HAP-1 (cell line): Measurements from ENCODE around the gene GBX1.

Experiments
- DNase-seq, 2 experiments: peaks; one replicate each; pipeline ENCODE4 v3.0.0-alpha.2; 2016 to 2020; ENCODE audit warnings: low spot score in 2 of 2
- H3K27me3 ChIP-seq: fragments of 250-450 bp; sonication (Bioruptor Pico); 2 replicates; pipeline ENCODE4 v1.5.1; 2020; ENCODE audit warnings: low read depth, mild to moderate bottlenecking, moderate library complexity
- H3K36me3 ChIP-seq: fragments of 250-450 bp; sonication (Bioruptor Pico); replicated peaks from 2 replicates; pipeline ENCODE4 v1.5.1; 2020; ENCODE audit warnings: mild to moderate bottlenecking
- H3K4me1 ChIP-seq: fragments of 250-450 bp; sonication (Bioruptor Pico); 2 replicates; pipeline ENCODE4 v1.5.1; 2020; ENCODE audit warnings: mild to moderate bottlenecking
- H3K4me3 ChIP-seq: fragments of 250-450 bp; sonication (Bioruptor Pico); 2 replicates; pipeline ENCODE4 v1.5.1; 2020; ENCODE audit warnings: mild to moderate bottlenecking, moderate library complexity
- H3K9me3 ChIP-seq: fragments of 250-450 bp; sonication (Bioruptor Pico); 2 replicates; pipeline ENCODE4 v1.5.1; 2020; ENCODE audit warnings: mild to moderate bottlenecking, moderate library complexity
- in situ Hi-C: fragments of 300-500 bp; cut with MboI; formaldehyde crosslinking; loops from 3 replicates; pipeline ENCODE4 v1.14.3; 2020; ENCODE audit warnings: low sequenced_read_pairs, inconsistent platforms, mixed read lengths

Gene GBX1

DNA sequence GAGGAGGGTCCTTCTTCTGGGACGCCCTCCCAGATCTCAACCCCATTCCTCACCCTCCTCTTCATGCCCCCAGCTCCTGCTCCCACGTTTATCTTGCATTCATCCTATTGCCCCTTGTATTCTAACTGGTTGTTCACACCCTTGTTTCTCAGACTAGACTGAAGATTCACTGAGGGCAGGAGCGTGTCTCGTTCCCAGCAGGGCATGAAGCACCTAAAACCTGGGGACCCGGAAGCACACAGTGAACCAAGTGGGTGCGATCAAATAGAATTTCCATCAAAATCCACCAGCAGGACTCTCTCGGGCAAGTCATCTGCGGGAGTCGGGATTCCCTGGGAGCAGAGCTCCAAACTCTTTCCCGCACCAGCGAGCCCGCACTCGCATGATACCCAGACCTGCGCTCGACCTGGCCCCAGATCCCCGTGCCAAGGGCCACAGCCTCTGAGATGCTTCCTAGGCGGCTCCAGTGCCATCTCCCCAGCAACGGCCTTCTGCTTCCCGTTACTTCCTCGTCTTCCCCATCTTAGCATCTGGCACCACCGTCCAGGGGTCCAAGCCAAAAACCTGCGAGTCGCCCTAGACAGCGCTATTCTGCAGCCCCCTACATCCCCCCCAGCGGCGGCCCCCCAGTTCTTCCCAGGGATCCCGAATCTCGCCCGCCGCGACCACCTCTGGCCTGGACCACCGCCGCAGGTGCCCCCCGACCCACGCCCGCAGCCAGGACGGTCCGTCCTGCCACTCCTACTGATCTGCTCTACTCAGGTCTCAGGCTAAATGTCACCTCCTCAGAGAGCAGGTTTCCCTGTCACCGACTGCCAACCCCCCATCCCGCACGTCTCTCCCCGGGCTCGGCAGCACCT is 6.1 kb upstream of the GBX1 start:
- in situ Hi-C loops = no loop called here
- Histone ChIP-seq H3K36me3 (no peaks in the 10 kb centered on the region), H3K27me3 (peaks cover 12% of the 10 kb centered on the region), H3K4me1 (no peaks in the 10 kb centered on the region), H3K4me3 (no peak overlapping the region), H3K9me3 (no peaks in the 10 kb centered on the region)
- no peak for DNase-seq

DNA sequence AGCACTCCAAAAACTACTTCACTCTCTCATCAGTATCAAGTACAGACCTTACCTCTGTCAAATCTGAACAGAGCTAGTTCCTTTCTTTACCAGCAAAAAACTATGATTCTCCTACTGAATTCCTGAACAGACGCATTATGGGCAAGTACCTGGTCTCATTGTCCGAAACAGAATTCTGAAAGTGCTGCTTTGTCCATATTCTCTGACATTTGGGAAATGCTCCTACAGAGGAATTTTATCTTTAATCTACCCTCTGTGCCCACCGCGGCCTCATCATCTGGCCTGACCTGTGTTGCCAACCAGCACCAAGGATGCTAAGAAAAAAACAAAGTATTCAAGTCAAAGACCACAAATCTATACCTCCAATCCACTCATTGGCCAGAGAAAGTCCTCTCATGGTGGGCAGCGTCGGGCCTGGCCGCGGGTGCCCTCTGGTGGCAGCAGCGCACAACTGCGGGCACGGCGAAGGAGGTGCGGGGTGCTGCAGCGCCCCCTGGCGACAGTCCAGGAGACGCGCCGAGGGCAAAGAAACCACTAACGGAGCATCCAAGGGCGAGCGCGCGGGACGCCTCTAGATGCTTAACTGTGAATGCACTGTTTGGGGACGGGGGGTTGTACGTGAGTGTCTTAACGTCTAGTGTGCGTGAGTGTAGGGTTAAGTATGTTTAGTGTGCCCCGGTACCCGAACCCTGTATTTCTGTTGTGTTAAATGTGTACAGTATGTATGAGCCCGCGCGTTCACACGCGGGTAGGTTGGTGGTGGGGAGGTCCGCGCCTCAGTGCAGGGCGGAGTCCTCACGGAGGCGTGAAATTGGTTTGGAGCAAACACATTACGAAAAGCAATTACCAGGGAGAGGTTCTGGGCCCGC is 5.0 kb upstream of the GBX1 start:
- Histone ChIP-seq H3K36me3 (no peaks in the 10 kb centered on the region), H3K4me1 (no peaks in the 10 kb centered on the region), H3K27me3 (peaks cover 20% of the 10 kb centered on the region), H3K4me3 (no peak overlapping the region), H3K9me3 (no peaks in the 10 kb centered on the region)
- peak; percentile 61 to 83 for DNase-seq
- in situ Hi-C loops = no loop called here

- Histone ChIP-seq H3K36me3 (no peaks in the 10 kb centered on the region), H3K27me3 (peaks cover 40% of the 10 kb centered on the region), H3K9me3 (no peaks in the 10 kb centered on the region), H3K4me1 (no peaks in the 10 kb centered on the region), H3K4me3 (no peak overlapping the region)
- DNase-seq = no peak
- in situ Hi-C loops = no loop called here
These were observed 1.3 kb upstream of the GBX1 start for GRCh38 chr7:151168787-151169162.

GRCh38 chr7:151168003-151168786 is 701 bp upstream of the GBX1 start:
- in situ Hi-C loops = no loop called here
- H3K4me3 ChIP-seq = peak overlapping the region; percentile 41
- no peaks in the 10 kb centered on the region for H3K36me3 ChIP-seq
- H3K9me3 ChIP-seq = no peaks in the 10 kb centered on the region
- H3K27me3 ChIP-seq = peaks cover 40% of the 10 kb centered on the region
- DNase-seq = peak; percentile 29 to 74
- H3K4me1 ChIP-seq = no peaks in the 10 kb centered on the region

GRCh38 chr7:151166629-151167196 is 781 bp downstream of the GBX1 start:
- H3K36me3 ChIP-seq = no peaks in the 10 kb centered on the region
- in situ Hi-C loops = no loop called here
- DNase-seq = peak in 1 of 2 experiments; percentile 41
- H3K27me3 ChIP-seq = peaks cover 42% of the 10 kb centered on the region
- no peaks in the 10 kb centered on the region for H3K9me3 ChIP-seq
- H3K4me1 ChIP-seq = no peaks in the 10 kb centered on the region
- H3K4me3 ChIP-seq = peak overlapping the region; percentile 41

- Histone ChIP-seq H3K9me3 (no peaks in the 10 kb centered on the region), H3K36me3 (no peaks in the 10 kb centered on the region), H3K4me1 (no peaks in the 10 kb centered on the region), H3K27me3 (peaks cover 26% of the 10 kb centered on the region), H3K4me3 (no peak overlapping the region)
- DNase-seq = no peak
- in situ Hi-C loops = no loop called here
These were observed 5.7 kb downstream of the GBX1 start for GRCh38 chr7:151161757-151162156.

DNA sequence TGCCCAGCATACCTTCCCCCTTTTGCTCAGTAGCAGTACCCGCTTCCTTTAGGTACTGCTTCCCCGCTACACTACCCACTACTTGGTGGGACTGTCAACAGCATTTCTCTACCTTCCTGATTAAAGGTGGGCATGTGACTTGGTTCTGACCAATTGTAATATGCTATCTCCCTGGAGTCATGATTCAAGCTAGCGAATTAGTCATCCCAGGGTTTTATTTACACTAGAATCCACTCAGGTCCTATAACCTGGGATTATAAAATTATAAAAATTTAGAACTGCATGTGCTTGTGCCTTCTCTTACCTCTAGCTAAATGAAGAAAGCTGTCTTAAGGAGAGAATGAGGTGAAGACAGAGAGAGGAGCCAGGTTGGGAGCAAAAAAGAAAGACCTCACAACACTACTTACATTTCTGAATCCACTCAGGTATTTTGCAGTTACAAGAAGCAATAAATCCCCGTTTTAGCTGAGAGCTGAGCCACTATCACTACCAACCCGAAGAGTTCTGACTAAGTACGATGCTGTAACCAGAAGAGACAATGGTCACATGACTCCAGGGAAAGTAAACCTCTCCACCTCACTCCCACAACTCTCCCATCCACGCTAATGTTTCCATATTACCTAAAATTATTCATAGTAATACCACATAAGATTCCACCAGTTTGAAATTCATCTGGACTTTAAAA is 9.7 kb downstream of the GBX1 start:
- no peak for DNase-seq

GRCh38 chr7:151152643-151153513 is 14.6 kb downstream of the GBX1 start:
- no peaks in the 10 kb centered on the region for H3K9me3 ChIP-seq
- no peak for DNase-seq
- H3K27me3 ChIP-seq = peaks cover 17% of the 10 kb centered on the region
- no peaks in the 10 kb centered on the region for H3K4me1 ChIP-seq
- no peaks in the 10 kb centered on the region for H3K36me3 ChIP-seq
- in situ Hi-C loops = no loop called here
- H3K4me3 ChIP-seq = no peak overlapping the region

More for the DNA sequence above, 9.7 kb downstream of the GBX1 start:
- no peaks in the 10 kb centered on the region for H3K36me3 ChIP-seq
- peaks cover 11% of the 10 kb centered on the region; the same call in 1 of the 2 replicates for H3K27me3 ChIP-seq
- H3K9me3 ChIP-seq = no peaks in the 10 kb centered on the region
- H3K4me1 ChIP-seq = no peaks in the 10 kb centered on the region
- in situ Hi-C loops = no loop called here
- H3K4me3 ChIP-seq = no peak overlapping the region

GRCh38 chr7:151150388-151150787 is 17.1 kb downstream of the GBX1 start:
- DNase-seq = no peak
- Histone ChIP-seq H3K4me1 (no peaks in the 10 kb centered on the region), H3K4me3 (no peak overlapping the region), H3K9me3 (no peaks in the 10 kb centered on the region), H3K27me3 (peaks cover 11% of the 10 kb centered on the region), H3K36me3 (no peaks in the 10 kb centered on the region)
- in situ Hi-C loops = no loop called here

- in situ Hi-C loops = no loop called here
- no peaks in the 10 kb centered on the region for H3K9me3 ChIP-seq
- DNase-seq = peak in 1 of 2 experiments; percentile 9
- H3K4me3 ChIP-seq = no peak overlapping the region
- H3K4me1 ChIP-seq = no peaks in the 10 kb centered on the region
- peaks cover 6% of the 10 kb centered on the region for H3K36me3 ChIP-seq
- peaks cover 11% of the 10 kb centered on the region for H3K27me3 ChIP-seq
These were observed 18.9 kb downstream of the GBX1 start for GRCh38 chr7:151148319-151149259.

DNA sequence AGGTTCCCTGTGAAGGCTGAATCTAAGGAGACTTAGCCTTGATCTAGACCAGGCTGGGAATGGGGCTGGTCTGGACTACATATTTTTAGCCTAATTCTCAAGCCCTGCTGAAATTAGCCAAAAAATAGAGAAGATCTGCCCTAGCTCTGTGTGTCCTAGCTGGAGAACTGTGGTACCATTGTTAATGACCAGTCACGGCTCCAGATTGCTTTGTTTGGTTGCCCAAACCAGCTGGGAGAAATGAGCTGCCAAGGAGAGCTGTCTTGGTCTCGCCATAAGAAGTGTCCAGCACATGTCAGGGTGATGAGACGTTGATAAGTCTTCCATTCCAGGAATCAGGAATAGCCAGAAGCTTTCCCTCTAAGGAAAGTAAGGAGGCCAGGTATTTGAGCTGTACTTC is 20.7 kb downstream of the GBX1 start:
- Histone ChIP-seq H3K36me3 (peaks cover 22% of the 10 kb centered on the region), H3K4me3 (no peak overlapping the region), H3K9me3 (no peaks in the 10 kb centered on the region), H3K27me3 (peaks cover 6% of the 10 kb centered on the region), H3K4me1 (no peaks in the 10 kb centered on the region)
- in situ Hi-C loops = no loop called here
- DNase-seq = no peak
